Endometrium (tissue), 2 donors: ENCODE results near the gene OSGIN1.
"Not testable (repeated sequence)": the region's sequence is repeated elsewhere in the genome, so short reads cannot be mapped to it uniquely, and the experiment has no call there.

Source experiments
- FAIRE-seq: peaks from 2 replicates; lab custom pipeline; 2012; peaks lifted over from hg19 to GRCh38; lab: Jason Lieb, UNC
- donor health status: control.
- donor health status: control.

OSGIN1 gene

DNA sequence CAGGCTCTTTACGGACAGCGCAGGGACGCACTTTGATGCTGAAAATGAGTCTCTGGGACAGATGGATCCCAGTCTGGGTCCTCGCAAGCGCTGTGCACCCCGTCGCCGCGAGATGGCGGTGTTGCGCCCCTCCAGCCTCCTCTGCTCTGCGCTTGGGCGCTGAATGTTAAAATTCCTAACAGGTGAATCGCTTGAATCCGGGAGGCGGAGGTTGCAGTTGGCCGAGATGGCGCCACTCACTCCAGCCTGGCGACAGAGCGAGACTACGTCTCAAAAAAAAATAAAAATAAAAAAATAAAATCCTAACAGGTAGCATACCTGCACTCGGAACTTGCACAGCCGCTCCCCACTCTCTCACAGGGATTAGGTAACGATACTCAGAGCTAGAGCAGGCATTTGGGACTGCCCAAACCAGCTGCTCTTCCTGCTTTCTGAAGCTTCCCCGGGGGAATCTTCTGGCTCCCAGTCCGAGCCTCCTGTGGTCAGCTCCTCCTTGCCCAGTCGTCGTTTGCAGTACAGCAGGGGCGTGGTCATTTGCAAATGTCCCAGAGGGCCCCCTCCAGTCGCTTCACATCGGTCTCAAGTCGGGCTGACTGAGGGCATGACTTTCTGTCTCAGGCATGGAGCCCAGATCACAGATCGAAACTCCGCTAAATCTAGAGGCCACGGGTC is 26.2 kb upstream of the OSGIN1 start:
- no peak for FAIRE-seq

GRCh38 chr16:83928341-83929055 is 24.5 kb upstream of the OSGIN1 start:
- FAIRE-seq: no peak

DNA sequence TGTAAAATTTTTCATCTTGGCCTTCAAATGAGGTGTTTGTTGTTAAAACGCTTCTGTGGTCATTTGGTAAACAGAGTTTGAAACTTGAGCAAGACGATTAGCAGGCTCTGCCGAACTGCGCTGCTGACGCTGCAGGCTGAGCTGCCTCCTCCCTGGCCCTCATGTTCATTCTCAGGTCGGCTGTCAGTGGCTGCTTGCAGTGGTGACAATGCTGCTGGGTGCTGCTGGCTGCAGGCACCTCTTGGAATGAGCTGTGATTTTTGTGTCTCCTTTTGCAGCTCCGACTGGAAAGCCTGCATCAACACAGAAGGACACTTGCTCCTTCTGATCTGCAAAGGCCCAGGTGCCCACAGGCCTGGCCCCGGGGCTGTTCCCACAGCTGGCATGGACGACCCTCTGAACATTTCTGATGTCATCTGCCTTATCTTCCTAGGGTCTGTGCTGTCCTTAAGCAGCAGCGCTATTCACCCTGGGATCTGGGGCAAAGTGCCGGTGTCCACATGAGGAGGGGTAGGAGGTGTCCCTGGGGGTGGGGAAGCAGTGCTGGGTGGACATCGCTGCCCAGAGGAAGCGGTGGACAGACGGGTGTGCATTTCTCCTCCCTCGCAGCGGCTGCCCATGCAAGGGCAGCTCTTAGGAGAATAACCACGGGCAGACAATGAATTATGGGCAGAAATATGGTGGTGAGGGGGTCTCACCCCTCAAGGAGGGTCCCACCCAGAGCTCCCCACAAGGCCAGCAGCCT is 23.1 kb upstream of the OSGIN1 start:
- FAIRE-seq: no peak

DNA sequence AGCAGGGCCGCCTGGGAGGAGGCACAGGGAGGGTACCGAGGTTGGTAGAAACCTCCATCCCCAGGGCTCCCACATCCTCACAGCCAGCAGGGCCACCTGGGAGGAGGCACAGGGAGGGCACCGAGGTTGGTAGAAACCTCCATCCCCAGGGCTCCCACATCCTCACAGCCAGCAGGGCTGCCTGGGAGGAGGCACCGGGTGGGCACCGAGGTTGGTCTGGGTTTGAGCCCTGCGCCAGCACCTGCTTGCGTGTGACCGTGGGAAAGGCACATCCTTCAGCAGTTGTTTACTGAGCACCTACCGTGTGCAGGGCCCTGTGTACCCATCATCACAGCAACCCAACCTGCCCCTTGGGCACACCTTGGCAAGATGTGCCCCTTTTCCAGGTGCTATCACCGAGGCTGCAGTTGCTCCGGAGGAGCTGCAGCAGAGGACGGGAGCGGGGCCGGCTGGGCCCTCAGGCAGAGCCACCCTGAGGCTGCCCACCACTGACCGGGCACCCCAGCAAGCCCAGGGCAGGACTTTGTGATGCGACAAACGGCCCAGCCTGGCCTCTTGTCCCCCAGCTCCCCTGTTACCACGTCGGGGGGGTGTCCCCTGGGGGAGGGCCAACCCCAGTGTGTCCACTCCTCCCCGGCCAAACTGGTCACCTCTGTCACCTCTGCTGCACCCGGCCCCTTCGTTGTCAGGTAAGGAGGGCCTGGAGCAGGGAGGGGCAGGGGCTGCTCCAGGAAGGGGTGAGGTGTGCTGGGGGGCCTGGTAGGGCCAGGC is 22.1 kb upstream of the OSGIN1 start:
- FAIRE-seq: no peak

DNA sequence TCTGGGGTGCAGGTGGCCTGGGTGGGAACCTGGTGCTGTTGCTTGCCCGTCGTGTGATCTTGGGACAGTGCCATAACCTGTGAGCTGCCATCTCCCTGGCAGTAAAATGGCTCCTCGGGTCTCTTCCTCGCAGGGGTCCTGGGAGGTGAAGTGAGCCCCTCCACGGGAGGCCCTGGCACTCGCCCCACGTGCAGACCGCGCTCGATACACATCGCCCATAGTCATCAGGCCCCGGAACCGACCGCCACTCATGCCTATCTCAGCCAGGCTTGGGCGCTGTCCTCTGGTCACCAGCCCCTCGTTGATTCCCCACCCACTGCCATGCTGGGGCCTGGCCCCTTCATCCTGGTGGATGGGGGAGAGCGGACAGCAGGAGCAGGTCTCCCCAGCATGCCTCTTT is 21.5 kb upstream of the OSGIN1 start:
- no peak for FAIRE-seq

DNA sequence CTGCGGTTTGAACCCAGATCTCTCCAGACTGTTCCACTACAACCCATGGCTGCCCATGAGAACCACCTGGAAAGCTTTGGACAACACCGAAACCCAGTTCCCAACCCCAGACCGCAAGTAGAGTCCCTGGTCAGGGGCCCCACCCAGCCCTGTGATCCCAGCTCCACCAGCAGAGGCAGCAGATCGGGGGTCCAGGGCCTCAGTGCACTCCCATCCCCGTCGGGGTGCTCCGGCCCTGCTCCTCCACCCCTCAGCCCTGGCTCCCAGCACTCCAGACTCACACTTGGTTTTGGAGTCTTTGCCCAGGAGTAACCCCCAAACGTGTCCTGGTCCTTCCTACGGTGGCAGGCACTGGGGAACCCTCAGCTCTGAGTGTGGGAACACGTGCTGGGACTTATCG is 20.7 kb upstream of the OSGIN1 start:
- no peak for FAIRE-seq

DNA sequence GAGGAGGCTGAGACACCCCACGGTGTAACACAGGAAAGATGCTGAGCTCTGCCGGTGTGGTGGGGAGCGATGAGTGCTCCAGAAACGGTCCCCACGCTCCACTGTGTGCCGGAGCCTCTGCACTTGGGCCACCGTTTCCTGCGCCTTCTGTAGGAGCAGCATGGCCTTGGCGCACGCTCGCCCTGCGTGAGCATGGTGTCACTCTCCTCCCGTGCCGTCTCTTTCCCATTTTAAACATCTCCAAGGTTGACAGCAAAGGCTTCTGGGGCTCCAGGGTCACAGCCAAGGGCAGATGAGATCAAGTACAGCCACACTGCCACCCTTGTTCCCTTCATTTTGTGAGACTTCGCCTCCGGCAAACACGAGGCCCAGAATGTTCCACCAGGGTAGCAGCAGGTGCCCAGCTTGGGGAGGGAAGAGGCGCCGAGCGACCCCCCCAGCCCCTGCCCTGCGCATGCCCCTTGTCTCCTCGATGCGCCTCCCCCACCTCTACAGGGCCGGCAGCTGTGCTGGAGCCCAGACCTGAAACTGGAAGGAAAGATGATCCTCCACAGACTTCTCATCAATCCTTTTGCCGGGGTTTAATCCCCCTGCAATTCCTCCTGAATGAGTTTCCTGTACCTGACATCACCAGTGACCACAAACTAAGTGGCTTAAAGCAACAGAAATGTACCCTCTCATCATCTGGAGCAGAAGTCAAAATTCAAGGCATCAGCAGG is 19.9 kb upstream of the OSGIN1 start:
- no peak for FAIRE-seq

DNA sequence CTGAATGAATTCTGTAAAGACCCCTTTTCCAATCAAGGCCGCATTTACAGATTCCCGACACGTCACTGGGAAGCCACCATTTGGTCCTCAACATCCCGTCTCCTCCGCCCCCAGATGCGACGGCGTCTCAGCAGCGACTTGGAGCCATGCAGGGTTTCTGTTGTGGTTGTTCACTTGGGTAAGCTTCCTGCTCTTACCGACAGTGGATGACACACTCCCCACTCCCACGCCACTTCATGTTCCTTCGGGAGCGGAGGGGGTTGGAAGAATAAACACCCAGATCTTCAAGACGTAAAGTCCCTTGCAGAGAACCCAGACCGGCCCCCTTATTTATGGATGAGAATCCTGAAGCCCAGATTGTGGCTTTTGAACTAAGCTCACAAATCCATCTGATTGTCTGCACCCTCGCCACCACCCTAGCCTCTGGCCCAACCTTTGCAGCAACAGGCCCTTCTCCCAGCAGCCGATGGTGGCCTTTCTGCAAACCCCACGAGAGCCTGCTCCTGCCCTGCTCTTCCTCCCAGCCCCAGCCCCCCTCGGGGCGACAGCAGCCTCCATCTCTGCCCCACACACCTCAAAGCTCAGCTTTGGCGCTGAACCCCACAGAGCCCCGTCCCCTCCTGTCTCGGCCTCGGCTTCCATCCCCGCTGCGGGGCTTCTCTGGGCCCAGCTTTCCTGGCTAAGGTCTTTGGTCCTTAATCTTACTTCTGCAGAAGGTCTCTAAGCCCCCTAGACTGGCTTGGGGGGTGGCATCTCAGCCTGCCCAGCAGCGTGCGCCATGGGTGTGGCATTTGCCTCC is 19.0 kb upstream of the OSGIN1 start:
- no peak for FAIRE-seq

- FAIRE-seq: no peak
These were observed 18.4 kb upstream of the OSGIN1 start for GRCh38 chr16:83934684-83934977.

DNA sequence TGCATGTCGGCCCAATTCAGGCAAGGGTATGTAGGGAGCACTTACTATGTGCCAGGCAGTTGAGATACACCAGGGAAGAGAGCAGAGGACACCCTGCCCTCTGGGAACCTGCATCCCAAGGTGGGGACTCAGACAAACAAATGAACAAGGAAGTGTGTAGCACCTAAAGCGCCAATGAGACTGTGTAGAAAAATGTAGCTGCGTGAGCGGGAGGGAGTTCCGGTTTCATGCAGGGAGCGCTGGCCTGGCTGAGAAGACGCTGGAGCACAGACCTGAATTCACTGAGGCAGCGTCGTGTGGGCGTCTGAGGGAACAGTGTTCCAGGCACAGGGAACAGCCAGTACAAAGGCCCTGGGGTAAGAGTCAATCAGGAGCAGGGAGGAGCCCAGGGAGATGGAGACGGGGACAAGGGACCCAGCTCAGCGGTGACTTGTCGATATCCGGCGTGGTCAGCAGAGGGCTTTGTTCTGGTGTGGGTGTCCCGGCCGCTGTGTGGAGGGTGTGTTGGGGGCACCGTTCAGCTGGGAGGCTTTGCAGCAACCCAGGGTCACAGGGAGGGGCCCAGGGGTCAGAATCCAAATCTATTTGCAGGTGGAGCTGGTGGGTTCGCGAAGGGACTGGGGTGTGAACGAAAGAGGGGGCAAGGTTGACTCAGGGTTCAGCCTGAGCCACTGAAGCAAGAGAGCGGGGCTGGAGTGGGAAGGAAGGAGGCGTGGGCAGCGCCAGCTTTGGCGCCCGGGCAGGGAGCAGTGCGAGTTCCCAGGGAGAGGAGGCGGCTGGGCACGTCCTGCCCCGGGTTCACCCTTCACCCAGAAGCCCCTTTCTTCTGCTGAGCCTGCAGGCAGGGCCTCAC is 17.8 kb upstream of the OSGIN1 start:
- FAIRE-seq: no peak

DNA sequence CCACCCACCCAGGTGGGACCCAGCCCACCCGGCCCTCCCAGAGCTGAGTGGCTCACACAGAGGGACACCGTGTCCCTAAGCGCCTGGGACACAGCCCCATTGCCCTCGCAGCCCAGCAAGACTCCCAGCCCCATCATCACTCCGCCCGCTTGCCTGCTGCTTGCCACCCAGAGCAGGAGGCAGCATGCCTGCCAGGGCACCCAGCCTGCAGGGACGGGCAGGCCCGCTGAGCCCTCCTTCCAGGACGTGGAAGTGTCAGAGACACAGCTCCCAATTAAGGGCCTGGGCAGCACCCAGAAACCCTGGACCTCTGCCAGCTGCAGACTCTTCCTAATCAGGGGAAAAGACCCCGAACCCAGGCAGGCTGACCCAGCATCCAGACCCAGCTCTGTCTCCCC is 17.2 kb upstream of the OSGIN1 start:
- no peak for FAIRE-seq

DNA sequence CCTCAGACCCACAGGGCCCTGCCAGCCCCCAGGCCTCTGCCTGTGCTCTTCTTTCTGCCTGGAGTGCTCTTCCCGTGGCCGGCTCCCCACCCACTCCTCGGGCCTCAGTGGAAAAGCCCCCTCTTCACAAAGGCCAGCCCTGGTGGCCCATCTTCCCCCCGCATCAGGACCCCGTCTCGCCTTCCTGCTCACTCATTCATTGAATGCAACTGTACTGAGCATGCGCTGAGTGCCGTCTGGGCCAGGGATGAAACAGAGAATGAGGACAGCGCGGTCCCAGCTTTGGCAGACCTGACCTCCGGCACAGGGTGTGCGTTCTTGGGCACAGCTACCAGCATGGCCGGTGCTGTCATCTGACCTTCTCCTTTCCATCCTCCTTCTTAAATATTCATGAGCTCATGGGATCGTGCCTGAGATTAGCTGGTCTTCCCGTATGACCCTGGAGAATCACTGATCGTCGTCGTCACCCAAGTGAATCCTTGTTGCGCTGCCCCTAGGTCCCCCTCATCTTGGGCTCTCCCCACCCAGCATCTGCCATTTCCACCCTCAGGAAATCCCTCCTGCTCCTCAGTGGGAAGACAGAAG is 16.4 kb upstream of the OSGIN1 start:
- no peak for FAIRE-seq

GRCh38 chr16:83937267-83937666 is 15.8 kb upstream of the OSGIN1 start:
- FAIRE-seq: no peak

- FAIRE-seq: no peak
These were observed 14.8 kb upstream of the OSGIN1 start for GRCh38 chr16:83937922-83938885.

GRCh38 chr16:83939266-83939855 is 13.7 kb upstream of the OSGIN1 start:
- FAIRE-seq: no peak

- FAIRE-seq: no peak
These were observed 12.9 kb upstream of the OSGIN1 start for GRCh38 chr16:83940119-83940518.

DNA sequence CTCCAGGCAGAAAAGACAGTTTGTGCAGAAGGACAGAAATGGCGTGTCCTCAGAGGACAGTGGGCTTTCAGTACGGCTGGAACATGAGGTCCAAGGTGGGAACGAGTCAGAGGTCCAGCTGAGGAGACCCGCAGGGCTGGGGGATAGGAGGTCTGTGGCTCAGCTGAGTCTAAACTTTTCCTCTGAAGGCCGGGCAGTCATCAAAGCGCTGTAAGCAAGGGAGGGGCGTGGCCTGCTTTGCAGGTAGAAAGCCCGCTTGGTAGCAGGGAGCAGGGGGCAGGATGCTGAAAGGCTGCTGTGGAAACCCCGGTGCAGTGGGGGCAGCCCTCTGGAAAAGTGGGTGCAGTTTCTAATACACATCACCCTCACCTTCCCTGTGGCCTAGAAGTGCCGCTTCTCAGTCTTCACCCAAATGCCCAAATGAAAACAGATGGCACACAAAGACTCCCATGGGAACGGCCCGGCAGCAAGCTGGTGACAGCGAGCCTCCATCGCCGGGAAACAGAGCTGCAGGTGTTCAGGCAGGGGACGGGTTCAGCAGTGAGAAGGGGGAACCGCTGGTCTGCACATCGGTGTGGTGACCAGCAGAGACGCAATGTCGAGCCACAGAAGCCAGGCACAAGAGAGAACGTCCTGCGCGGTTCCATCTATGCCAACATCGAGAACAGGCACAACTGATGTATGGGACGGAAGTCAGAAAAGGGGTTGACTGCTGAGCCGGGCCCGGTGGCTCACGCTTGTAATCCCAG is 12.2 kb upstream of the OSGIN1 start:
- FAIRE-seq: no peak

GRCh38 chr16:83941546-83941945 is 11.5 kb upstream of the OSGIN1 start:
- not testable (repeated sequence) for FAIRE-seq
